Measurements from ENCODE around the gene TRIM15. TPM values are rescaled to one million over a fixed set of nuclear protein-coding genes. Genes with fewer than 3 reads are reported as not detected.

Gene TRIM15
- total RNA-seq, 1 experiment from 2014 or later = 0.35 TPM

GRCh38 chr6:30142665-30143064 is 20.7 kb upstream of the TRIM15 start (continued):
- TF ChIP-seq ZNF532 (CRISPR knock-in tag; IDR thresholded peaks at IDR 0.05; ENCODE audit: borderline replicate concordance) = no peak

- Mint-ChIP-seq H3K27ac (no peak overlapping the region), H3K4me3 (no peak overlapping the region), H3K27me3 (ENCODE audit: low read depth) (peaks cover 31% of the 10 kb centered on the region), H3K4me1 (peaks cover 4% of the 10 kb centered on the region), H3K9me3 (no peaks in the 10 kb centered on the region), H3K36me3 (no peaks in the 10 kb centered on the region)
- POLR2A ChIA-PET = no interaction called here
- TF ChIP-seq TEAD1 (CRISPR knock-in tag; IDR thresholded peaks at IDR 0.05) (no peak), PREB (CRISPR knock-in tag; IDR thresholded peaks at IDR 0.05; ENCODE audit: borderline replicate concordance) (no peak), HMGA2 (CRISPR knock-in tag; IDR thresholded peaks at IDR 0.05) (no peak), HMGXB4 (CRISPR knock-in tag; IDR thresholded peaks at IDR 0.05) (no peak), GTF2I (CRISPR knock-in tag; conservative IDR thresholded peaks at IDR 0.05) (no peak), ZNF232 (CRISPR knock-in tag; IDR thresholded peaks at IDR 0.05) (no peak)
- CTCF ChIA-PET = interaction anchor here (0.9 to 3.2 kb wide), 3 partner anchors 13 to 42 kb away, joined by 4 to 11 read pairs (median 8); no protein-coding TSS in a partner anchor
- no peak for ATAC-seq
- DNase-seq (ENCODE audit: low spot score) = no peak
Observed at GRCh38 chr6:30143780-30144179, 19.6 kb upstream of the TRIM15 start.

- DNase-seq (ENCODE audit: low spot score) (no peak), ATAC-seq (no peak)
- POLR2A ChIA-PET = no interaction called here
- CTCF ChIA-PET = interaction anchor here (0.9 to 3.2 kb wide), 3 partner anchors 14 to 43 kb away, joined by 4 to 11 read pairs (median 8); no protein-coding TSS in a partner anchor
- Mint-ChIP-seq H3K4me1 (peaks cover 4% of the 10 kb centered on the region), H3K27me3 (ENCODE audit: low read depth) (peaks cover 22% of the 10 kb centered on the region), H3K9me3 (no peaks in the 10 kb centered on the region), H3K36me3 (no peaks in the 10 kb centered on the region), H3K4me3 (no peak overlapping the region), H3K27ac (no peak overlapping the region)
- TF ChIP-seq TEAD1 (CRISPR knock-in tag; IDR thresholded peaks at IDR 0.05) (no peak), PREB (CRISPR knock-in tag; IDR thresholded peaks at IDR 0.05; ENCODE audit: borderline replicate concordance) (no peak), MXD4 (CRISPR knock-in tag; IDR thresholded peaks at IDR 0.05; ENCODE audit: borderline replicate concordance) (no peak), ZNF423 (CRISPR knock-in tag; IDR thresholded peaks at IDR 0.05) (no peak), TP53 (CRISPR knock-in tag; IDR thresholded peaks at IDR 0.05) (no peak), USF2 (CRISPR knock-in tag; IDR thresholded peaks at IDR 0.05) (no peak), NR1H2 (CRISPR knock-in tag; IDR thresholded peaks at IDR 0.05) (no peak), PRRX2 (CRISPR knock-in tag; IDR thresholded peaks at IDR 0.05) (no peak), FOXK1 (CRISPR knock-in tag; IDR thresholded peaks at IDR 0.05) (no peak), KAT7 (CRISPR knock-in tag; IDR thresholded peaks at IDR 0.05; ENCODE audit: borderline replicate concordance) (no peak), CREM (CRISPR knock-in tag; IDR thresholded peaks at IDR 0.05) (no peak), E2F5 (CRISPR knock-in tag; IDR thresholded peaks at IDR 0.05) (no peak), CDX4 (CRISPR knock-in tag; IDR thresholded peaks at IDR 0.05; ENCODE audit: borderline replicate concordance) (no peak), IRF1 (CRISPR knock-in tag; IDR thresholded peaks at IDR 0.05) (no peak), JUN (CRISPR knock-in tag; IDR thresholded peaks at IDR 0.05) (no peak)
Observed at GRCh38 chr6:30144811-30145210, 18.5 kb upstream of the TRIM15 start.
